Limb (tissue), 2 donors: ENCODE measurements around the gene GANC.
"Not testable (repeated sequence)": the region's sequence is repeated elsewhere in the genome, so short reads cannot be mapped to it uniquely, and the experiment has no call there.

Experiments
- DNase-seq, 2 donors: peaks; one replicate each; pipeline ENCODE4 v3.0.0-alpha.2; 2016; ENCODE audit errors: extremely low spot score in 2 of 2

GANC gene

DNA sequence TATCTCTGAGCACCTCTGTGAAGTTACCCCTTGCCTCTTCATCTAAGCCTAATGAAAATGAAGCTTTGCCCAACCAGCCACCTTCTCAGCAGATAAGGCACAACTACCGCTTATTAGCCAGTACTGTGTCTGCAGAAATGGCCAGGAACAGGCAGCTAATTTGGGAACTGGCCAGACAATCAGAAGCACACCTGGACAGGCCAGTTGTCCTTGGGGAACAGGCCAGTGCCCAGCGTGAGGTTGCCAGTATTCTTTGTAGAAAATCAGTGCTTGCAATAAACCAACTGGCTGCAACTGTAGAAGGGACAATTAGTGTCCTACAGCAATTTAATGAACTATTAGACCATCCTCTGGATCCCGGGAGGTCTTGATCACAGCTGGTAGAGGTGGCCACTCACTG, 10.7 kb downstream of the GANC start:
- no peak for DNase-seq

- no peak for DNase-seq
Measured at GRCh38 chr15:42284551-42284950, 11.6 kb downstream of the GANC start.

- DNase-seq, result no peak
Measured at GRCh38 chr15:42285034-42285433, 12.0 kb downstream of the GANC start.

- no peak for DNase-seq
Measured at GRCh38 chr15:42286445-42287029, 13.5 kb downstream of the GANC start.

GRCh38 chr15:42287931-42288330, 14.9 kb downstream of the GANC start:
- DNase-seq, result no peak

DNA sequence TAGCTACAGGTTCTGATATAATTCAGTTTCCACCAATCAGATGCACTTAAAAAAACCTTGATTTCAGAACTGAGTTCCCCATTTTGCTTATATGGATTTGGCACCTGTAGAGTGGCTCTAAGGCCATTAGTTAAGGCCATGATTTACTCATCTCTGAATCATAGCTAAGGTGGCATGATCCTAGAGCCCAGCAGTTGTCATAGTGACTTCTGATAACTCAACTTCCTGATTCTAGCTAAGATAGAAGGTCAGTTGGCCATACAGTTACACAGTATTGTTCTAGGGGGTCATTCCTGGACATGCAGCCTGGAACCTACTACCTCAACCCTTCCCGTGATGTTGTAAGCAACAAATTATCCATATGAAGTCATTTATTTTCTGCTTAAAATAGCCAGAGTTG, 16.2 kb downstream of the GANC start:
- no peak for DNase-seq

- not testable (repeated sequence) for DNase-seq
Measured at GRCh38 chr15:42301004-42301403, 28.0 kb downstream of the GANC start.

DNA sequence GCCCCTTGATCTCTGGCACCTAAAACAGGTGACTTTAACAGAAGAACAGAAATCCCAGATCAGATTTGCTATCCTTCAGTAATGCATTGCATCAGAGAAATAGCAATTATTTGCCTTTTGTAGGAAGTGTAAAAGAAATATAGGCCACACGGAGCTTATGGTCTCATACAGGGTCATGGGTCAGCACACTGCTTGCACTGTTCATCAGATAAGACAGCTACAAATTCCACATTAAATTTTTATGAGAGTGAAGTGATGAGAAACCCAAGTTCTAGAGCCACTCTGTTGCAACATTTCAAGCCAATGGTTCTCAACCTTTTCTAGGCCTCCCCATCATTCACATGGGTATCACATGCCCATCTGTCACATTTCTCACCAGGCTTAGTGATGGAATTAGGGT, 33.7 kb downstream of the GANC start:
- no peak for DNase-seq

DNA sequence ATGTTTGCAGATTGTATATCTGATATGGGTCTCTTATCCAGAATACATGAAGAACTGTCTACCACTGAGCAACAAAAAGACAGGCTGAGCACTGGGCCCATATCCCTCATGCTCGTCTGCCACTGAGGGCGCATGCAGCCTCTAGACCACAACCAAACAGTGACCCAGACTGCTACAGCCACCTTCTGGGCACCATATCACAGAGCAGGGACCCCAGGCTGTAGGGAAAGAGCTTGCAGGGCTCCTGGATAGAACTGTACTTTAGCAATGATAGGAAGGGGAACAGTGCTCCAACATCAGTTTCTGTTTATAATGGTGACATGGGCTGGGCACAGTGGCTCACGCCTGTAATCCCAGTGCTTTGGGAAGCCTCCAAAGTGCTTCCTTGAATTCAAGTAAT, 40.5 kb downstream of the GANC start:
- no peak for DNase-seq

DNA sequence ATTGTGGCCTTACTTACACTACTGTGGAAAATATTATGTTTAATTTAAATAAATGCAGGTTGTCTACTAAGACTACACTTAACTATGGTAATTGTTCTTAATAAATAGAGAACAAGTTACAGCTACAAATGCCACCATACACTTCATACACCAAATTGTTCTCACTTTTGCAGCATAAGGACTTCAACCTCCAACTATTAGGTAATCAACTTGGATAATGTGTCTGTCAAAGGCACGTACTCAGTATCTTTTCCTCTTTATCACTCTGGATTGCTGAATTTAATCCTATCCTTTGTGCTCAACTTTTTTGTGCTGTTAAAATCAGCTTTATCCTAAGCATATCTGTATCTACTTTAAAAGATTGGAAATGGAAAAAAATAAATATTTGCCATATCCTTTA, 41.8 kb downstream of the GANC start:
- no peak for DNase-seq

GRCh38 chr15:42315521-42315920, 42.5 kb downstream of the GANC start:
- DNase-seq, result no peak

DNA sequence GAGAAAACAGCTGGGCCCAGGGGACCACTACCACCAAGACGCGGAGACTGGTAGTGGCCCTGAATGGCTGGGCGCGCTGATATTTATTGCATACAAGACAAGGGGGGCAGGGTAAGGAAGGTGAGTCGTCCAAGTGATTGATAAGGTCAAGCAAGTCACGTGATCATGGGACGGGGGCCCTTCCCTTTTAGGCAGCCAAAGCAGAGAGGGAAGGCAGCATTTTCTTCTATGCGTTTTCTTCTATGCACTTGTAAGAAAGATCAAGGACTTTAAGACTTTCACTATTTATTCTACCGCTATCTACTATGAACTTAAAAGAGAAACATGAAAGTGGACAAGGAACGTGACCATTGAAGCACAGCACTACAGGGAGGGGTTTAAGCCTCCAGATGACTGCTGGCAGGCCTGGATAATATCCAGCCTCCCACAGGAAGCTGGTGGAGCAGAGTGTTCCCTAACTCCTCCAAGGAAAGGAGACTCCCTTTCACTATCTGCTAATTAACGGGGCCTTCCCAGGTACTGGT, 43.3 kb downstream of the GANC start:
- not testable (repeated sequence) for DNase-seq

DNA sequence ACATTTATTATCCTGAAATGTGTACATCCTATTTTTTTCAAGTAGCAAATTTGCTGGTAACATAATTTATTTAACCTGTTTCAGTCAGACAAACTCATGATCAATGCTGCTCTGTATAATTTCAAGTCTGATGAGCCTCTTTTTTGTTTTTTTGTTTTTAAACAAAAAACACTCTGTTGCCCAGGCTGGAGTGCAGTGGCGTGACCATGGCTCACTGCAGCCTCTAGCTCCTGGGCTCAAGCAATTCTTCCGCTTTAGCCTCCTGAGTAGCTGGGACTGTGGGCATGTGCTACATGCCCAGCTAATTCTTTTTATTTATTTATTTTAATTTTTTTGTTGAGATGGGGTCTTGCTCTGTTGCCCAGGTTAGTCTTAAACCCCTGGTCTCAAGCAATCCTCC, 46.2 kb downstream of the GANC start:
- no peak for DNase-seq

DNA sequence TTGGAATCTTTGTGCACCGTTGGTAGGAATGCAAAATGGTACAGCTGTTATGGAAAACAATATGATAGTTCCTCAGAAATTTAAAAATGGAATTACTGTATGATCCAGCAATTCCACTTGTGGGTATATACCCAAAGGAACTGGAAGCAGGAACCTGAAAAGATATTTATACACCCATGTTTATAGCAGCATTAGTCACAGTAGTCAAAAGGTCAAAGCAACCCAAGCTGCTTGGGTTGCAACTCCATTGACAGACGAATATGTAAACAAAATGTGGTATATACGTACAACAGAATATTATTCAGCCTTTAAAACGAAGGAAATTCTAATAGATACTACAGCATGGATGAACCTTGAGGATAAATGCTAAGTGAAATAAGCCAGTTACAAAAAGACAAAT, 51.3 kb downstream of the GANC start:
- DNase-seq, result no peak

DNA sequence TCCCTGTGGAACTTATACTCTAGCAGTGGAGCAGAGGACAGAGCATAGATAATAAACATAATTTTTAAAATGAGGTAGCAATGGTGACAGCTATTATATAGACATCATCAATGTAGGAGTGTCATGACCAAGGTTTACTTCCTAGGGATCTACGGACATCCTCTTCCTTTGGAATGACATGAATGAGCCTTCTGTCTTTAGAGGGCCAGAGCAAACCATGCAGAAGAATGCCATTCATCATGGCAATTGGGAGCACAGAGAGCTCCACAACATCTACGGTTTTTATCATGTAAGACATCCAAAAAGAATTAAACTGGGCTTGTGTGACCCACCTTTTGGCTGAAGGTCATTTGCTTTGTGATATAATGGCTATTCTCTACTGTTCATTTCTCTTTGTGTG, 56.2 kb downstream of the GANC start:
- DNase-seq, result no peak

- no peak for DNase-seq
Measured at GRCh38 chr15:42329992-42330391, 57.0 kb downstream of the GANC start.

- no peak for DNase-seq
Measured at GRCh38 chr15:42331235-42331634, 58.2 kb downstream of the GANC start.

DNA sequence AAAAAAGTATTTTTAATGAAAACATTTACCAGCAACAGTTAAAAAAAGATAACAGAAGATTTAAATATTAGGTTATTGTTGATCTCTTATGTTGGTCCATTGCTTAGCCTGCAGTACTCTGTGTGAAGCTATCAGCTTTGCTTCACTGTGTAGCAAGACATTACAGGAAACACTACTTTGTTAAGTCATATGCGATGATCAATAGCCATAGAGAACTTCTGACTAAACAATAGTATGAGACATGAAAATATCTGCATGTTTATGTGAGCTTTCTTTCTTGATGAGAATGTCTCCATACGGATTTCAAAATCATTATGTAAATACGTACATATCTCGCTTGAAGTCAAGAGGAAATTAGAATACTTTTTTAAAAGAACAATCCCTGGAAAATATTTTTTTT, 59.3 kb downstream of the GANC start:
- DNase-seq, result no peak

GRCh38 chr15:42335074-42335473, 62.1 kb downstream of the GANC start:
- no peak for DNase-seq

DNA sequence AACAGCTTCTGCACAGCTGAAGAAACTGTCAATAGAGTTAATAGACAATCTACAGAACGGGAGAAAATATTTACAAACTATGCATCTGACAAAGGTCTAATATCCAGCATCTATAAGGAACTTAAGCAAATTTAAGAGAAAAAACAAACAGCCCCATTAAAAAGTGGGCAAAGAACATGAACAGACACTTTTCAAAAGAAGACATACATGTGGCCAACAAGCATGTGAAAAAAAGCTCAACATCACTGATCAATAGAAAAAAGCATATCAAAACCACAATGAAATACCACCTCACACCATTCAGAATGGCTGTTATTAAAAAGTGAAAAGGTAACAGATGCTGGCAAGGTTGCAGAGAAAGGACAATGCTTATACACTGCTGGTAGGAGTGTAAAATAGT, 63.6 kb downstream of the GANC start:
- not testable (repeated sequence) for DNase-seq

DNA sequence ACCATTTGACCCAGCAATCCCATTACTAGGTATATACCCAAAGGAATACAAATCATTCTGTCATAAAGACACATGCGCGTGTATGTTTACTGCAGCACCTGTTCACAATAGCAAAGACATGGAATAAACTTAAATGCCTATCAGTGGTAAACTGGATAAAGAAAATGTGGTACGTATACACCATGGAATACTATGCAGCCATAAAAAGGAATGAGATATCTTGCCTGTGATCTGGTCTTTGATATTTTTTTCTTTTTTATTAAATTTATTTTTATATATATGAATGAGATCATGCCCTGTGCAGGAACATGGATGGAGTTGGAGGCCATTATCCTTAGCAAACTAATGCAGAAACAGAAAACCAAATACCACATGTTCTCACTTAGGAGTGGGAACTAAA, 64.1 kb downstream of the GANC start:
- not testable (repeated sequence) for DNase-seq

GRCh38 chr15:42338500-42338899, 65.5 kb downstream of the GANC start:
- DNase-seq, result no peak

DNA sequence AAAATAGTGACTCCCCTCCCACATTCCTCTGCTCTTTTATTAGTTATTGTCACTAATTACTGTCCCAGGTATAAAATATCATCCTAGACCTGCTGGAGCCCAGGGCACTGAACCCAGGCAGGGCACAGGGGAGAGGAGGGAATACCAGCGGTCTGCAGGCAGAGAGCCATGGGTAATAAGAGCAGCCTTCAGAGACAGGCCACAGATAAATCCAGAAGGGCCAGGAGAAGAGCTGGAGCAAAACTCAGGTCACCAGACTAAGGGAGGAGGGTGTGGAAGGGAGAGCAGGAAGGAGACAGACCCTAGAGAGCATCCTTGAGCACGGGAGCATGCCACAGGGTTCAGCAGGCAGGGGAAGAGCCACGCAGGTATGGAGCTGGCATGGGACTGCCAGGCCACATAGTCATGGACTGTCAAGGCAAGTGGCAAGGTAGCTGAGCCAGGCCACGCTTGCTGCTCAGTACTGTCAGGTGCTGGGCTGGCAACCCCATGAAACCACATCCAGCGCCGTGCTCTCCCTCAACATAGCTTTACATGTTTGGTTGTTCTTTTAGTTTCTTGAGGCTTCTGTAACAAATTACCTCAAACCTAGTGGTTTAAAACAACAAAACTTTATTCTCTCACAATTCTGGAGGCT, 70.7 kb downstream of the GANC start:
- no peak for DNase-seq
